AG08396 (cell line): ENCODE measurements around the gene SCN1B.
A peak's percentile ranks its signal among the peaks of the same experiment; 100 is the strongest.
"Not testable (repeated sequence)": the region's sequence is repeated elsewhere in the genome, so short reads cannot be mapped to it uniquely, and the experiment has no call there.

ENCODE experiments used
- DNase-seq: peaks from one replicate; pipeline ENCODE4 v3.0.0; 2012; ENCODE audit warnings: low spot score, mixed read lengths

The SCN1B gene

DNA sequence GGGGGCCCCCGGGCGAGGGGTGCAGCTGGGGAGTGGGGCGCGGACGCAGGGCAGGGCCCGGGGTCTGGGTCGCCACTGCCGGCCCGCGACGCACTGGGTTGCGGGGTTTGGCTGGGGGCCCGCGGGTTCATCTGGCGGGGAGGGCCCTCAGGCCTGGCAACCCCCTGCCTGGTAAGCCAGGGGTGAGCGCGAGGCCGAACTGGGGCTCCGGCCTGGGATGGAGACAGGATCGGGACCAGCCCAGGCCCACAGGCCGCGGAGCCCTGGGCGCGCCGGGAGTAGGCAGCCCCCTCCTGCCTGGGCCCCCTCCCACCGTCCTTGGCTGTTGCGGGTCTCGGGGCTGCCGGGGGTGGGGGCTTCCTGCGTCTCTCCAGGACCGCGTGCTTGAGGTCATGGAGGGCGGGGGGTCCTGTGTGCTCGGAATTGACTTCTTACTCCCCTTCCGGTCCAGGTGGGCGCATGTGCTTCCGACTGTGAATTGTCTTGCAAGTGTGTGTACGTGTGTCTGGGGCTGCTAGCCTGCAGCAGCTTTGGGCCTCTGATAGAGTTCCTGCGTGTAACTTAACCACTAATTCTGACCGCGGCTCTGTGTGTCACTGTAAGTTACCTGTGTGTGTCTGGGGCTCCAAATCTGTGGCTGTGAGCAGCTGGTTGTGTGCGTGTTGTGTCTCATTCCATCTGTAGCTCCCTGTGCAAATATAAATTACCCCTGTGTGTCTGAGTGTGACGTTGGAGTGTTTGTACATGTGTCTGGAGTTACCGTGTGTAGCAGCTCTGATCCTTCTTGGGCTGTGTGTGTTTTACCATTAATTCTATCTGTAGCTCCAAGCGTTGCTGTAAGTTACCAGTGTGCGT, 29.4 kb upstream of the SCN1B start:
- DNase-seq = peak; percentile 68

- peak; percentile 3 for DNase-seq
Observed at GRCh38 chr19:35002037-35002535, 28.2 kb upstream of the SCN1B start.

DNA sequence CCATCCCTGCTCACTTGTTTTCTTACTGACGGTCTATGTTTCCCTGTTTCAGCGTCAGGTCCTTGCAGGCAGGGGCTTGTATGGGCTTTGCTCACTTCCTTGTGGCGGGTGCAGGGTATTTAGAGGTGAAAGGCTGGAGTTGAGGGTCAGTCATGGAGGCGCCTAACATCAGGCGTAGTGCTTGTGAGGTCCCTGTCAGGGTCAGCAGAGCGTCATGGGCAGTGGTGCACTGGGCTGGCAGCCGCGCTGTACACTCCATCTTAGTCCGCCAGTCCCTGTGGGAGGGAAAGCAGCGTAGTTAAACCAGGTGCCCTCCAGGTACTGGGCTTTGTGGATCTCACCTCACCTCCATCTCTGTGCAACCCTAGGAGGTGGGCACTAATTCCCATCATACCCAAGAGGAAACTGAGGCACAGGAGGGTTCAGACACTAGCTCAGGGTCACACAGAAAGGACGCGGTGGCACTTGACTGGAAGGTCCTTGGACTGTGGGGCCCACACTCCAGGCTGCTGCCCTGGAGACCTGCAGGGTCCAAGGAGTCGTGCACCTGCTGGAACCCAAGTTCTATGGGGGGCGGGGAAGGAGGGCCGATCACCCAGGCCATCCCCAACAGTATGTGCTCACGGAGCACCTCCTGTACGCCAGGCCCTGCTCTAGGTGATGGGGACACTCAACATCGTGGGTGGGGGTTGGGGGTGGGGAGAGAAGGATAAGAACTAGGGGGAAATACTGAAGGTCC, 25.6 kb upstream of the SCN1B start:
- no peak for DNase-seq

GRCh38 chr19:35005256-35005977, 24.9 kb upstream of the SCN1B start:
- no peak for DNase-seq

GRCh38 chr19:35006007-35006341, 24.3 kb upstream of the SCN1B start:
- not testable (repeated sequence) for DNase-seq

GRCh38 chr19:35006342-35006998, 23.8 kb upstream of the SCN1B start:
- DNase-seq = no peak

- DNase-seq = no peak
Observed at GRCh38 chr19:35006999-35007365, 23.3 kb upstream of the SCN1B start.

GRCh38 chr19:35007427-35007826, 22.8 kb upstream of the SCN1B start:
- DNase-seq = not testable (repeated sequence)

- no peak for DNase-seq
Observed at GRCh38 chr19:35008891-35009341, 21.4 kb upstream of the SCN1B start.

DNA sequence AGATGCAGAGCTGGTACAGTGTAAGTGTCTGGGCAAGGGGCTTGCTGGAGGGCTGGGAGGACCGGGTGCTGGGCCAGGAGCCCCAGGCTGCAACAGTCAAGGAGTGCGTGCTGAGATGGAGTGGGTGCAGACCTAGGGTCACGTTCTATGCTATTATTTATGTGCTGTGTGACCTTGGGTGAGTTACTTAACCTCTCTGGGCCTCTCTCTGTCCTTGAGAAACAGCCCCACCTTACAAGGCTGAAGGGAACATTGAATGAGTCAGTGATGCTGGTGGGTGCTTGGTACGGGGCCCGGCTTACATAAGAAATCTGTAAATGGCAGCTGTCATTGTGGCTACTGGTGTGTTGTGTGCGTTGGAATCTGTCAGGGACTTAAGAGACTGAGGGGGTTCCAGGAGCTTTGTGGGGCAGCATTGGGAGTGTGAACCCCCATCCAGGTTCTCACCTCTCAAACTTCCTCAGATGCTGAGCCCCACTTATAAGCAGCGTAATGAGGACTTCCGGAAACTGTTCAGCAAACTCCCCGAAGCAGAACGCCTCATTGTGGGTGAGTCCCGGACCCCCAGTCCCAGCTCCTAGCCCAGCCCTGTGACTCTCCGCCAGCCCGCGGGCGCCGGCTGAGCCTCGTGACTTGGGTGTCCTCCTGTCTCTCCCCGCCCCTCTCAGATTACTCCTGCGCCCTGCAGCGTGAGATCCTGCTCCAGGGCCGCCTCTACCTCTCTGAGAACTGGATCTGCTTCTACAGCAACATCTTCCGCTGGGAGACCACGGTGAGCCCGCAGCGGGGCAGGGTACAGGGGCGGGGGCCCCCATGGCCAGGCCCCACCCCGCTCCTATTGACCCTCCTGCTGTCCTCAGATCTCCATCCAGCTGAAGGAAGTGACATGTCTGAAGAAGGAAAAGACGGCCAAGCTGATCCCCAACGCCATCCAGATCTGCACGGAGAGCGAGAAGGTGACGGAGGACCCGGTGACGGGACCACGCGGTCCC, 20.6 kb upstream of the SCN1B start:
- no peak for DNase-seq

DNA sequence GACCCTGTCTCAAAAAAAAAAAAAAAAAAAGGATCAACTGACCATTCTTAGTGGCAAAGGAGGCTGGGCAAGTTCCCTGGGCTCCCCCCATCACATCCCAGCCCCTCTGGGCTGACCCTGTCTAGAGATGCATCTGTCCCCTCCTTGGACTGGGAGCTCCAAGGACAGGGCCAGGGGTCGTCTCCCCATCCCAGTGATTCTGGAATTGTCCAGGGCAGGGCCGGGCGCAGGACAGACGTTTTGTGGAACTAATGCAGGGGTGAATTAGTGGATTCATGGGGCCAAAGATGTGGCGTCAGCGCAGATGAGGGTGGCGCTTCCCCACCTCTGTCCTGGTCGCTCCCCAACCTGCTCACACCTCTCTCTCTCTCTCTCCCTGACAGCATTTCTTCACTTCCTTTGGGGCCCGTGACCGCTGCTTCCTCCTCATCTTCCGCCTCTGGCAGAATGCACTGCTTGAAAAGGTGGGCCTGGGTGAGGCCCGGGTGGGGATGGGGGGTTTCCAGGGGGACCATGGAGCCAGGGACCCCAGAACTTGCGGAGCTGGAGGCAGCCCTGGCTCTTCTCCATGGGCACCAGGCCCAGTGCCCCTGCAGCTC, 19.1 kb upstream of the SCN1B start:
- DNase-seq = no peak

- no peak for DNase-seq
Observed at GRCh38 chr19:35011737-35012682, 18.3 kb upstream of the SCN1B start.

- peak; percentile 88 for DNase-seq
Observed at GRCh38 chr19:35013041-35013819, 17.0 kb upstream of the SCN1B start.

GRCh38 chr19:35013820-35014754, 16.2 kb upstream of the SCN1B start:
- DNase-seq = no peak

GRCh38 chr19:35014774-35015173, 15.5 kb upstream of the SCN1B start:
- DNase-seq = not testable (repeated sequence)

DNA sequence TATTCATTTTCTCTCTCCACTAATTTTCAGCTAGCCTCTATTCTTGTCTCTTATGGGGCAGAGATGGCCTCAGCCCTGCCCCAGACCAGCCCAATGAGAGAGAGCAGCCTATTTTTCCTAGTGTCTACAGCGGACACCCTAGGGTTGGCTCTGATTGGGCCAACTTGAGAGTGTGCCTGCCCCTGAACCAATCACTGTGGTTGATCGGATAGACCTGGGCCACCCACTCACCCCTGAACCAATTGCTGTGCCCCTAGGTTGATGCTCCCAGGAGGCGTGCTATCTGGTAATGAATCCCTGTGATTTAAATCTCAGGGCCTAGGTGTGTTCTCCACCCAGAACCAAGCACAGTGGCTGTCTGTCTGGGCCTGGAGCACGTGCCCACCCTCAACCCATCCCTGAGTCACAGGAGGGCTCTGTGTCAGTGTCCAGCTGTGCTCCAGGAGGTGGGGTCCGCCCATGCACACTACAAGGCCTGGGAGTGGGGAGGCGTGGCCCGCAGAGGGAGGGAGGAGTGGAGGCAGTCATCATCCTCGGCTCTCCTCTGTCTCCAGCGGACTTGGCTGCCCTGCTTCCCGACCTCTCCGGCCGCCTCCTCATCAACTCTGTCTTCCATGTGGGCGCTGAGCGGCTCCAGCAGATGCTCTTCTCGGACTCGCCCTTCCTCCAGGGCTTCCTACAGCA, 14.9 kb upstream of the SCN1B start:
- peak; percentile 83 for DNase-seq

- DNase-seq = no peak
Observed at GRCh38 chr19:35015954-35016351, 14.3 kb upstream of the SCN1B start.
